HUES48 (cell line): ENCODE data around the gene MTMR3.

Experiments
- H3K27ac ChIP-seq: one replicate; pipeline ENCODE4 v1.7.0; 2013; ENCODE audit warnings: low read depth, low read length, inconsistent platforms
- H3K27me3 ChIP-seq: 2 replicates; pipeline ENCODE4 v1.6.1; 2013; ENCODE audit warnings: mild to moderate bottlenecking, low read length; ENCODE audit not compliant: control insufficient read depth, insufficient read depth
- H3K36me3 ChIP-seq: 2 replicates; pipeline ENCODE4 v1.6.1; 2013; ENCODE audit warnings: low read length; ENCODE audit not compliant: control insufficient read depth, insufficient read depth
- H3K4me1 ChIP-seq: 2 replicates; pipeline ENCODE4 v1.6.1; 2013; ENCODE audit warnings: mild to moderate bottlenecking, low read length; ENCODE audit not compliant: control insufficient read depth, insufficient read depth
- H3K4me3 ChIP-seq: 2 replicates; pipeline ENCODE4 v1.5.1; 2013; ENCODE audit warnings: mild to moderate bottlenecking, low read depth, low read length
- H3K9ac ChIP-seq: 2 replicates; pipeline ENCODE4 v1.6.1; 2013; ENCODE audit warnings: mild to moderate bottlenecking, low read depth, low read length, moderate library complexity
- H3K9me3 ChIP-seq: 2 replicates; pipeline ENCODE4 v1.6.1; 2013; ENCODE audit warnings: low read length; ENCODE audit not compliant: control insufficient read depth, insufficient read depth

Gene MTMR3

GRCh38 chr22:30014244-30014643 is 131.3 kb downstream of the MTMR3 start:
- H3K36me3 ChIP-seq: peaks cover 89% of the 10 kb centered on the region
- no peak overlapping the region for H3K27ac ChIP-seq

GRCh38 chr22:30015229-30015797 is 132.3 kb downstream of the MTMR3 start:
- Histone ChIP-seq H3K27ac (no peak overlapping the region), H3K36me3 (peaks cover 89% of the 10 kb centered on the region), H3K9me3 (no peaks in the 10 kb centered on the region), H3K4me3 (no peak overlapping the region), H3K4me1 (no peaks in the 10 kb centered on the region), H3K9ac (no peak overlapping the region), H3K27me3 (no peaks in the 10 kb centered on the region)

More at GRCh38 chr22:30014244-30014643, 131.3 kb downstream of the MTMR3 start:
- Histone ChIP-seq H3K27me3 (no peaks in the 10 kb centered on the region), H3K4me1 (no peaks in the 10 kb centered on the region), H3K9ac (no peak overlapping the region), H3K4me3 (no peak overlapping the region), H3K9me3 (no peaks in the 10 kb centered on the region)

- Histone ChIP-seq H3K9me3 (no peaks in the 10 kb centered on the region), H3K9ac (no peak overlapping the region), H3K27ac (no peak overlapping the region), H3K4me1 (no peaks in the 10 kb centered on the region), H3K4me3 (no peak overlapping the region), H3K27me3 (no peaks in the 10 kb centered on the region), H3K36me3 (peaks cover 90% of the 10 kb centered on the region)
Measured at GRCh38 chr22:30015846-30016245, 132.9 kb downstream of the MTMR3 start.

DNA sequence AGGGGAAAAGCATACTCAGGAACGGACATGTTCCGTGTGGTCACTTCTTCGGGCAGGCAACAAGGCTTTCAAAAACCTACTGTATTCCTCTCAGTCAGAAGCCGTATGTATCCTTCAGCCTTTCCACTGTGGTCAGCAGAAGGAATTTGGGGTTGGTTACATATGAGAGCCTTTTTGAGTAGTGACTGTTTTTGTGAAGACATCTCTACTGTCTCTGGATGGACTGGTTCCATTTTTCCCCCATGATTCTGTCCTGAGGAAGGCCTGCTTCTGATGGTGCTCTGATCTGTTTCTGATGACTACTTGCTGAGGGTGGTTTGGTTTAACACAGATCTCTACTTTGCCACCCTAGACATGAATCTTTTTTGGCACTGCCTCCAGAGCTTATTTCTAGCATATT is 133.6 kb downstream of the MTMR3 start:
- peaks cover 94% of the 10 kb centered on the region for H3K36me3 ChIP-seq
- H3K27me3 ChIP-seq: no peaks in the 10 kb centered on the region
- H3K4me3 ChIP-seq: no peak overlapping the region

DNA sequence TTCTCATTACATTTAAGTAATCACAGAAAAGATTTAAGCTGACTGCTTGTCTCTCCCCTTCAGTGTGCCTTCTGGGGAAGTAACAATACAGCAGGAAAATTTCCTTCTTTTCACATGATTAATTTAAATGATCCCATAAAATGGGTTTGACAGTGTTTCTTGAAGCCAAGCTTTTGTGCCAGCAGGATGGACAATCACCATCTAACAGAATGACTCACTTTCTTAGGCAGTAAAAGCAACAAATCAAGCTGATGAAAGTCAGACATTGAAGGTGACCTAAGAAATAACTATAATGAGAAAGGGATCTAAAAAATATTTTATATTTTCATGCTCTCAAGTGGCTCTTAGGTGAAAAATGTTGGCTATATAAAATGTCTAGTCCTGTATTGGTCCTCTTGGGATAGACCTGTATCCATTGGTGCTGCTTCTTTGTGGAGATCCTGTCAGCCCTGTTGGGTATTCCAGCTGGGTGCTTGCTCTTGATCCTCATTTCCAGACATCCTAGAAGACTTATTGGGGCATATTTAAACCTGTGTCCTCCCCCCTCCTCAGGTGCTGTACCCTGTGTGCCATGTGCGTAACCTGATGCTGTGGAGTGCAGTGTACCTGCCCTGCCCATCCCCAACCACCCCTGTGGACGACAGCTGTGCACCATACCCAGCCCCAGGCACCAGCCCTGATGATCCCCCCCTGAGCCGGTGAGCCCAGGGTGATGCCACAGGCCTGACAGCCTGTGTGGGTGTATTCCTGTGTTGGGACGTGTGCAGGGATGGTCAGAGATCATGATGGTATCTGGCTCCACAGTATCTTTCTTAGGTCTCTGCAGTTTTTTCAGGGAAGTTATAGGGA is 134.6 kb downstream of the MTMR3 start:
- Histone ChIP-seq H3K4me1 (no peaks in the 10 kb centered on the region), H3K27ac (no peak overlapping the region), H3K36me3 (peaks cover 94% of the 10 kb centered on the region), H3K27me3 (no peaks in the 10 kb centered on the region), H3K9me3 (no peaks in the 10 kb centered on the region), H3K9ac (no peak overlapping the region), H3K4me3 (no peak overlapping the region)

More for the DNA sequence above, 133.6 kb downstream of the MTMR3 start:
- no peaks in the 10 kb centered on the region for H3K4me1 ChIP-seq
- no peaks in the 10 kb centered on the region for H3K9me3 ChIP-seq
- H3K27ac ChIP-seq: no peak overlapping the region
- H3K9ac ChIP-seq: no peak overlapping the region

GRCh38 chr22:30020511-30020910 is 137.5 kb downstream of the MTMR3 start:
- Histone ChIP-seq H3K4me3 (no peak overlapping the region), H3K27me3 (no peaks in the 10 kb centered on the region), H3K4me1 (no peaks in the 10 kb centered on the region), H3K27ac (no peak overlapping the region), H3K9me3 (no peaks in the 10 kb centered on the region), H3K36me3 (peaks cover 97% of the 10 kb centered on the region), H3K9ac (no peak overlapping the region)

GRCh38 chr22:30021338-30021737 is 138.4 kb downstream of the MTMR3 start:
- H3K9ac ChIP-seq: no peak overlapping the region
- H3K4me3 ChIP-seq: no peak overlapping the region
- peaks cover 97% of the 10 kb centered on the region for H3K36me3 ChIP-seq
- H3K4me1 ChIP-seq: no peaks in the 10 kb centered on the region
- H3K27ac ChIP-seq: no peak overlapping the region
- no peaks in the 10 kb centered on the region for H3K27me3 ChIP-seq
- H3K9me3 ChIP-seq: no peaks in the 10 kb centered on the region

- H3K27ac ChIP-seq: no peak overlapping the region
- no peak overlapping the region for H3K9ac ChIP-seq
Measured at GRCh38 chr22:30021881-30022619, 139.1 kb downstream of the MTMR3 start.

DNA sequence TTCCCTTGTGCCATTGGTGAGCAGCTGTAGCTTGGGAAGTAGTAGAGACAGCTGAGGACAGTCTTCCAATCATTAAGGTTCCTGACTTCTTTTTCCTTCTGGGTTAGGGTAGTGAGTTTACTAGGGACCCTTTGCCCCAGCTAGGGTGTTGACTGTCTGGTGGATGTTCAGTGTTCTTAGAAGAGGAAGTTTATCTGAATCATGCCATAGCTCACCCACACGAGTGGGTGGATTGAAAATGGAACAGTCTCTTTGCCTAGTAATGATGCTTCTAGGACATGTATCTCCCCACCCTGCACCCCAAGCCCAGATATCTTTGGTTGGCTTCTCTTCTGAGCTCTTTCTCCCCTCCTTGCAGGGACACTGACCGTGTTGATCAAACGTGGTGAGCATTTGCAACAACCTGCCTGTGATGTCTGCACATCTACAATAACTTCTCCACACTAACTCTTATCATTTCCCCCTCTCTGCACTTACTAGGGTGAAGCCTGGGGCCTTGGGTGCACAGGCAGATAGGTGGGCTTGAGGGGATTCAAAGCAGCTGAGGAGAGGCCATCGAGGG is 140.2 kb downstream of the MTMR3 start:
- Histone ChIP-seq H3K9me3 (no peaks in the 10 kb centered on the region), H3K27ac (no peak overlapping the region), H3K4me3 (no peak overlapping the region), H3K4me1 (no peaks in the 10 kb centered on the region), H3K36me3 (peaks cover 95% of the 10 kb centered on the region), H3K9ac (no peak overlapping the region), H3K27me3 (no peaks in the 10 kb centered on the region)

More at GRCh38 chr22:30021881-30022619, 139.1 kb downstream of the MTMR3 start:
- no peaks in the 10 kb centered on the region for H3K27me3 ChIP-seq
- H3K4me3 ChIP-seq: no peak overlapping the region
- H3K4me1 ChIP-seq: no peaks in the 10 kb centered on the region
- peaks cover 97% of the 10 kb centered on the region for H3K36me3 ChIP-seq
- H3K9me3 ChIP-seq: no peaks in the 10 kb centered on the region

- H3K4me3 ChIP-seq: no peak overlapping the region
- H3K36me3 ChIP-seq: peaks cover 97% of the 10 kb centered on the region
Measured at GRCh38 chr22:30024231-30024630, 141.3 kb downstream of the MTMR3 start.

More at GRCh38 chr22:30024231-30024630, 141.3 kb downstream of the MTMR3 start:
- Histone ChIP-seq H3K27ac (no peak overlapping the region), H3K9ac (no peak overlapping the region), H3K4me1 (no peaks in the 10 kb centered on the region), H3K27me3 (no peaks in the 10 kb centered on the region), H3K9me3 (no peaks in the 10 kb centered on the region)
